Measurements from ENCODE around the gene MMP15. TPM values are rescaled to one million over a fixed set of nuclear protein-coding genes. Genes with fewer than 3 reads are reported as not detected.
"Not testable (repeated sequence)": the region's sequence is repeated elsewhere in the genome, so short reads cannot be mapped to it uniquely, and the experiment has no call there.

The MMP15 gene
- total RNA-seq, 1 donor from 2014 or later = 16.3 TPM

- DNase-seq (ENCODE audit: low spot score in 2 of 2, unreplicated experiment in 2 of 2) = no peak
- Mint-ChIP-seq H3K4me3 (no peak overlapping the region), H3K9me3 (peaks cover 20% of the 10 kb centered on the region), H3K27me3 (ENCODE audit: low read depth) (no peaks in the 10 kb centered on the region), H3K4me1 (no peaks in the 10 kb centered on the region), H3K36me3 (no peaks in the 10 kb centered on the region), H3K27ac (no peak overlapping the region)
- no peak for TF ChIP-seq CTCF (IDR thresholded peaks at IDR 0.05; ENCODE audit: unreplicated experiment)
Measured at GRCh38 chr16:58074657-58075056, 49.1 kb downstream of the MMP15 start.

DNA sequence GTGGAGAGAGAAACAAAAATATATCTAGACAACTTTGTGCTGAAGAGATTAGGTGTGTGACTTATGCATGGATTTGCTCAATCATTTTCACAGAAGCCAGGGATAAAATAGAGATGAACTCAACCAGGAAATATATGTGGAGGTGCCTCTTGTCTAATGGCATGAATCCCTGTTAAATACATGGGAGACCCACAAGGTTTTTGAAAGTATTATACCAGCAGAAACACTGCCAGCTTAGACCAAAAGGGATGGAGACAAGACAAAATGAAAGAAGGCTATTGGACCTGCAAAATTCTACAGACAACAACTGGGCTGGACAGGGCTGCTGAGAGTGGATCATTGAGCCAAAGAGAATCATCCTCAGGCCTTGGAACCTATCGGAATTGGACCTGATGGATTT, 51.0 kb downstream of the MMP15 start:
- Mint-ChIP-seq H3K36me3 (no peaks in the 10 kb centered on the region), H3K4me1 (no peaks in the 10 kb centered on the region), H3K27me3 (ENCODE audit: low read depth) (no peaks in the 10 kb centered on the region), H3K27ac (no peak overlapping the region), H3K9me3 (peaks cover 20% of the 10 kb centered on the region), H3K4me3 (no peak overlapping the region)
- TF ChIP-seq CTCF (IDR thresholded peaks at IDR 0.05; ENCODE audit: unreplicated experiment) = no peak
- DNase-seq (ENCODE audit: low spot score in 2 of 2, unreplicated experiment in 2 of 2) = no peak

DNA sequence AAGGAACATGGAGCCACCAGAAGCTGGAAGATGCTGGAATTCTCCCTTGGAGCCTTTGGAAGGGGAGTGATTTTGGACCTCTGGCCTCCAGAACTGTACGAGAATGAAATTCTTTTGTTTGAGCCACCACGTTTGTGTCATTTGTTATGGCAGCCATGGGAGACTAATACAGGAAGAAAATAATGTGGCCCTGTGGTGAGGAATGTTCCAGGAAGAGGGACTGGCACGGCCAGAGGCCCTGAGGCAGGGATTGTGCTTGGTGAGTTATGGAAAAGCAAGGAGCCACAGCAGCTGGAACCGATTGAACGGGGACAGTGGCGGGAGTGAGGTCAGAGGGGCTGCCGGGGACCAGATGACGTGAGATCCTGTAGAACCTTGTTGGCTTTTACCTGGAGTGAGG, 52.2 kb downstream of the MMP15 start:
- Mint-ChIP-seq H3K27ac (no peak overlapping the region), H3K27me3 (ENCODE audit: low read depth) (no peaks in the 10 kb centered on the region), H3K9me3 (peaks cover 20% of the 10 kb centered on the region), H3K4me1 (no peaks in the 10 kb centered on the region), H3K36me3 (no peaks in the 10 kb centered on the region), H3K4me3 (no peak overlapping the region)
- no peak for DNase-seq (ENCODE audit: low spot score in 2 of 2, unreplicated experiment in 2 of 2)
- TF ChIP-seq CTCF (IDR thresholded peaks at IDR 0.05; ENCODE audit: unreplicated experiment) = no peak

DNA sequence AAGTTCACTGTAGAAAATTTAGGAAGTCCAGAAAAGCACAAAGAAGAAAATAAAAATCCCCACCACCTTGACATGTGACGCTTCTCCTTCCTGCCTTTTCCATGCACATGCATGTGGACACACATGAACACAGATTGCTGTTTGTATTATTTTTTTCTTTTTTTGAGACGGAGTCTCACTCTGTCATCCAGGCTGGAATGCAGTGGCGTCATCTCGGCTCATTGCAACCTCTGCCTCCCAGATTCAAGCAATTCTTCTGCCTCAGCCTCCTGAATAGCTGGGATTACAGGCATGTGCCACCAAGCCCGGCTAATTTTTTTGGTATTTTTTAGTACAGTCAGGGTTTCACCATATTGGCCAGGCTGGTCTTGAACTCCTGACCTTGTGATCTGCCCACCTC, 55.1 kb downstream of the MMP15 start:
- peaks cover 20% of the 10 kb centered on the region for H3K9me3 Mint-ChIP-seq
- not testable (repeated sequence) for H3K4me1 Mint-ChIP-seq; H3K36me3 Mint-ChIP-seq; H3K27ac Mint-ChIP-seq; H3K4me3 Mint-ChIP-seq; H3K27me3 Mint-ChIP-seq (ENCODE audit: low read depth); DNase-seq (ENCODE audit: low spot score in 2 of 2, unreplicated experiment in 2 of 2)

- Mint-ChIP-seq H3K4me1 (no peaks in the 10 kb centered on the region), H3K27ac (no peak overlapping the region), H3K9me3 (peaks cover 5% of the 10 kb centered on the region), H3K36me3 (no peaks in the 10 kb centered on the region), H3K27me3 (ENCODE audit: low read depth) (no peaks in the 10 kb centered on the region), H3K4me3 (no peak overlapping the region)
- DNase-seq (ENCODE audit: low spot score in 2 of 2, unreplicated experiment in 2 of 2) = no peak
- no peak for TF ChIP-seq CTCF (IDR thresholded peaks at IDR 0.05; ENCODE audit: unreplicated experiment)
Measured at GRCh38 chr16:58082381-58082780, 56.8 kb downstream of the MMP15 start.

DNA sequence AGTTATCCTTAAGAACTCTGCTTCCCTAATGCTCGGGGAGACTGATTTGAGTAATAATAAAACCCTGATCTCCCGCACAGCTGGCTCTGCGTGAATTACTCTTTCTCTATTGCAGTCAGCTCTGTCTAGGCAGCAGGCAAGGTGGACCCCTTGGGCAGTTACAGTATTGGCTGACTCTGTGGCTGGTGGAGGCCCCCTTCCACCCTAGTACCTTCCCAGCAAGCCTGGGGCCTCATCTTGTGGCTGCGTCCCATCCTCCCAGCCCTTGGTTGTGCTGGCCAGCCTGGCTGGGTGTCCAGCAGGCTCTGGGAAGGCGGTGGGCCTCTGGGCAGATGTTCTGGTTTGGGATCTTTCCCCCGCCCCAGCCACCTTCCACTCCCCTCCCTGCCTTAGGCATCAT, 59.1 kb downstream of the MMP15 start:
- no peaks in the 10 kb centered on the region for H3K9me3 Mint-ChIP-seq
- DNase-seq (ENCODE audit: low spot score in 2 of 2, unreplicated experiment in 2 of 2) = no peak
- H3K4me1 Mint-ChIP-seq = no peaks in the 10 kb centered on the region
- no peak overlapping the region for H3K4me3 Mint-ChIP-seq
- H3K27ac Mint-ChIP-seq = no peak overlapping the region
- no peak for TF ChIP-seq CTCF (IDR thresholded peaks at IDR 0.05; ENCODE audit: unreplicated experiment)
- no peaks in the 10 kb centered on the region for H3K36me3 Mint-ChIP-seq
- no peaks in the 10 kb centered on the region for H3K27me3 Mint-ChIP-seq (ENCODE audit: low read depth)

All from mesothelial cell of epicardium (in vitro differentiated cells).